Fibroblast of skin of left quadriceps (primary cell): Measurements from ENCODE around the gene UCKL1.
A peak's percentile ranks its signal among the peaks of the same experiment; 100 is the strongest.
"Not testable (repeated sequence)": the region's sequence is repeated elsewhere in the genome, so short reads cannot be mapped to it uniquely, and the experiment has no call there.

Experiments used
- DNase-seq, 2 experiments: peaks; one replicate each; pipeline ENCODE4 v3.0.0-alpha.2; 2013; ENCODE audit warnings: low read depth in 2 of 2

The UCKL1 gene

DNA sequence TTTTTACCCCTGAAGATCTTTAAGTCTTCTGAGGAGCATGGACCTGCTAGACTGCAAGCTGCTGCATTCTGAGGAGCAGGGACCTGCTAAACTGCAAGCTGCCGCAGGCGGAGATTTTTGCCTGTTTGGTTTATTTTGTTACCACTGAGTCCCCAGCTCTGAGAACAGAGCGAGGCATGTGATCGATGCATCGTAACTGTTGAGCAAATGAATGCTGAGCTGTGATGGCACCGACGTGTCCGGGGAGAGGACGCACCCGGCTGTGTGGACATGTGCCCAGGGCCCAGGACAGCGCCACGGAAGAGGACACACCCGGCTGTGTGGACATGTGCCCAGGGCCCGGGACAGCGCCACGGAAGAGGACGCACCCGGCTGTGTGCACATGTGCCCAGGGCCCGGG, 37.1 kb downstream of the UCKL1 start:
- DNase-seq, result no peak

DNA sequence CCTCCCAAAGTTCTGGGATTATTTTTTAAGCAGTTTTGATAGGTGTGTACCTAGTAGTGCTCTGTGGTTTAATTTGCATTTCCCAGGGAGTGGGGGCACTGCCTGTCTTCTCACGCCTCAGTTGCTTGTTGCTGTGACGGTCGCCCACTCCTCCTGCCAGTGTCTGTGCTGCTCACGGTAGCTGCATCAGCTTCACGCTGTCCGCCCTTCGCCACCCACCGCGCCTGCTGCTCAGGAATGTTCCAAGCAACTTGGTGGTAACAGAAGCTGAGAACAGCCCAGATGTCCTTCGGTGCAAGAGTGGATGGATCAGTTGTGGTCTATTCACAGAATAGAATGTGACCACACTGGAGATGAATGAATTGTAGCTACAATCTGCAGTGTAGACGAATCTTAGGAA, 38.4 kb downstream of the UCKL1 start:
- no peak for DNase-seq

DNA sequence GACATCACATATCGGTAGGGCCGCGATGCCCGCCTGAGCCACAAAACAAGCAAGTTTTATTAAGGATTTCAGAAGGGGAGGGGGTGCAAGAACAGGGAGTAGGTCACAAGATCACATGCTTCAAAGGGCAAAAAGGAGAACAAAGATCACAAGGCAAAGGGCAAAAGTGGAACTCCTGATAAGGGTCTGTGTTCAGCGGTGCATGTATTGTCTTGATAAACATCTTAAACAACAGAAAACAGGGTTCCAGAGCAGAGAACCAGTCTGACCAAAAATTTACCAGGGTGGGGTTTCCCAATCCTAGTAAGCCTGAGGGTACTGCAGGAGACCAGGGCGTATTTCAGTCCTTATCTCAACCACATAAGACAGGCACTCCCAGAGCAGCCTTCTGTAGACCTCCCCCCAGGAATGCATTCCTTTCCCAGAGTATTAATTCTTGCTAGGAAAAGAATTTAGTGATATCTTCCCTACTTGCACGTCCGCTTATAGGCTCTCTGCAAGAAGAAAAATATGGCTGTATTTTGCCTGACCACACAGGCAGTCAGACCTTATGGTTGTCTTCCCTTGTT, 39.8 kb downstream of the UCKL1 start:
- not testable (repeated sequence) for DNase-seq

GRCh38 chr20:63915471-63915870, 40.7 kb downstream of the UCKL1 start:
- DNase-seq, result no peak

DNA sequence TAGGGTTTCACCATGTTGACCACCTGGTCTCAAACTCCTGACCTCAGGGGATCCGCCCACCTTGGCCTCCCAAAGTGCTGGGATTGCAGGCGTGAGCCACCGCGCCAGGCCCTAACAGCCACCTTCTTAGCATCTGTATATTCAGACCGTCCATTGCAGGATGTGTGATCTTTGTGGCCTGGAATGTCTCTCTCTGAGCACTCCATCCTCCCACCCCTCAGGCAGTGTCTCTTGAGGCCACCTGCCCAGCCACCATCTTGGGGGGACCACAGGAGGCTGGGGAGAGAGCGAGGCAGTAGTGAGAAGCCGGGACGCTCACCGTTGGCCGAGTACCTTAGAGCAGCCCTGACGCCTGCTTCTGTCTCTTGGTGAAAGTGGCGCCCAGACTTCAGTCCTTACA, 42.4 kb downstream of the UCKL1 start:
- no peak for DNase-seq

DNA sequence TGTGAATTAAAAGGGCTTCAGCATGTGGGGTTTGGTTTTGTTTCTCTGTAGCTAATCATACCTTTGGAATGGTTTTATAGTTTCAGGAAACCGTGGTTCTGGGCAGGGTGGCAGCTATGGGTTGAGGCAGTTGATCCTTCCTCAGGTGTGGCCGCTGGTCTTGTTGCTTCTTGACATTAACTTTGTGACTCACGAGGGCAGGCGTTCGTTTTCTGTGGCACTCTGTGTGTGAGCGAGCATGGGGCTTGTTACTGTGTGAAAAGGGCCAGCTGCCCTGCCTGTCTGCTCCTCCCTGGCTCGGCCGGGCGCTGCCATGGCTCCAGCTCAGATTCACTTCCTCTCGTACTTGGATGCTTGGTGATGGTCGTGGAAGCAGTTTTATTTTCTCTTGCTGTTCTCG, 45.0 kb downstream of the UCKL1 start:
- no peak for DNase-seq

DNA sequence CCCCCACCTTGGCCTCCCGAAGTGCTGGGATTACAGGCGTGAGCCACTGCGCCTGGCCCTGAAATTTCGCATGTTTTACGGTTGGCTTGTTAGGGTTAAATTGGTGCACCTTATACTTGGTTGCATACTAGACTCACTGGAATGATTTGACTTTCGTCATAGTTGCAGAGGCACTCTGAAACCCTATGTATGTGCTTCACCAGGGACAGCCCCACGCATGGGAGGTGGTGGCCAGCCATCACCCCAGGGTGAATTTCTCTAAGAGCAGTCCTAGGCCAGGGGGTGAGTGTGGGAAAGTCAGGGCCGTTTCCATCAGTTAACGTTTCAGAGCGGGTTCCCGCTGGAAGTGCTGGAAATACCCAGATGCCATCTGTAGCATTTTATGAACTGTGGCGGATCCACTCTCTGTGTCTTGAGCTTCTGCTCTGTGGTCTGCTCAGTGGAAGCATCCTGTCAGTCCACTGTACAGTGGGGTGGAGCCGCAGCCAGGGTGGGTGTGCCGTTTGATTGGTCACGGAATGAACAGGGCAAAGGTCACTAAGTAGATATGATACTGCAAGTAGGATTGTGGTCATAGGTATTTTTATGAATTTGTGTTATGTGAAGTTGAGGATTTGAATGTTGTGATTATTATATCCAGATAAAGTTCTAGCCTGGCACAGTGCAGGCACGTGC, 48.1 kb downstream of the UCKL1 start:
- DNase-seq, result no peak

DNA sequence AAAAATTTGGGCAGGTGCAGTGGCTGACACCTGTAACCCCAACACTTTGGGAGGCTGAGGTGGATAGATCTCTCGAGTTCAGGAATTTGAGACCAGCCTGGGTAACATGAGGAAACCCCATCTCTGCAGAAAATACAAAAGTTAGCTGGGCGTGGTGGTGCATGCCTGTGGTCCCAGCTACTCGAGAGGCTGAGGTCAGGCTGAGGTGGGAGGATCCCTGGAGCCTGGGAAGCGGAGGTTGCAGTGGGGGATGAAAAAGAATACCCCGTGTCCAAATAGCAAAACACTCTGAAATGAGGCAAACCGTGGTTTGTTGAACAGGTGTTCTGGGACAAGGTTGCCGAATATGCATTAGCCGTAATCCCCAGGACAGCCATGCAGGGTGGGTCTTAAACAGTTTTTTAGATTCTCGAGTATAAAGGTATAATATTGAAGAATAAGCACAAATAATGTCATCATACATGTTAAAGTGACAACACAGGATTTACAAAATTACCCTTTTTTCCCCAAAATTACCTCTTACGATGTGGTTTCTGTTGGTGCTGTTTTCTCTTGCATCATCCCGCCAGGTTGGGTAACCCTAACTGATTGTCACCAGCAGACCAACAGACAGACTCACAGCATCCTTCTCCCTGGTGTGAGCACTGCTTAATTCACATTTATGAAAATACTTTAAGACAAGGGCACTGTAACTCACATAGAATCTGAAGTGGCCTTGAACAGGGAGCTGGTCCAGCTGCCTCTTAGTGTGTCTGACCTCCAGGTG, 52.2 kb downstream of the UCKL1 start:
- no peak for DNase-seq

GRCh38 chr20:63900413-63900812, 55.8 kb downstream of the UCKL1 start:
- DNase-seq, result no peak

GRCh38 chr20:63898882-63899558, 57.2 kb downstream of the UCKL1 start:
- DNase-seq, result no peak

DNA sequence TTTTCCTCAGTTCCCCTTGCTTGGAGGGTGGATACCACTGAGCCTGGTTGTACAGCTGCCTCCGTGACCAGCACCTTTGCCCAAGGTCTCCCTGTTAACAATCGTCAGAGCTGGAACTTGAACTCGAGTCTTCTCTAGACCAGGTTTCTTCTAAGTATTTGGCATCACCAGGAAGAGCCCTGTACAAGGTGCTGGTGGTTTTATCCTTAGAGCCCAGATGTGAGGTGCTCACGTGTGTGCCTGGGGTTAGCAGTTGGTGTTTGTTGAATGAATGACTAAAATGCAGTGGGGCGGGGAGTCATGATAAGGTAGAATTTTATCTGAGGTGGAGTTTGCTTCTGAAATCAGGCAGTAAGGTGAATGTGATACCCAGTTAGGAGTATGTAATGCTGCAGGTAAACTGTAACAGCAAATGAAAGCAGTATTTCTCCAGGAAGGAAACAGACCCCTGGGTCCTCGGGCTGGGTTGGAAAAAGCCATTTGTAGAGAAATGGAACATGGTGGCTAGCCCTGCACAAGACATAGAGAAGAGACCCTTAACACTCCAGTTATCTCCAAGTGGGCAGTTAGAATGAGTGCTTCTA, 58.1 kb downstream of the UCKL1 start:
- no peak for DNase-seq

GRCh38 chr20:63896264-63897105, 59.7 kb downstream of the UCKL1 start:
- DNase-seq, result no peak

DNA sequence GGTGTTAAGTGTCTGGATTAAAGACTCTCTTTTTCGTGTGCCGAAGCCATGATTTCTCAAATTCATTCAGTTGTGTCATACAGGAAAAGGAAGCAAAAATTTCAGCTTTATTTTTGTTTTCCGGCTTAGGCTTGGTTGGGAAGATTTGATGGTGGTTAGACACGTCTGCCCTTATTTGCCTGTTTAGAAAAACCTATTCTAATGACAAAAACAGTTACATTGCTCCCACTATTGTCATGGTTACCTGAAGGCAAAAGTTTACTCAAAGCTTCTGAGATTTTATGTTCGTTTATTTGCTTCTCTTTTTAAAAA, 60.3 kb downstream of the UCKL1 start:
- no peak for DNase-seq

- no peak for DNase-seq
These were observed 60.8 kb downstream of the UCKL1 start for GRCh38 chr20:63895202-63895951.

- peak; percentile 83 for DNase-seq
These were observed 61.6 kb downstream of the UCKL1 start, which contains the start of gene DNAJC5 for GRCh38 chr20:63894358-63895201. Gene DNAJC5, plus strand, starts transcription at chr20:63895126. Its CDS starts 33,220 bp downstream, at chr20:63928346.

DNA sequence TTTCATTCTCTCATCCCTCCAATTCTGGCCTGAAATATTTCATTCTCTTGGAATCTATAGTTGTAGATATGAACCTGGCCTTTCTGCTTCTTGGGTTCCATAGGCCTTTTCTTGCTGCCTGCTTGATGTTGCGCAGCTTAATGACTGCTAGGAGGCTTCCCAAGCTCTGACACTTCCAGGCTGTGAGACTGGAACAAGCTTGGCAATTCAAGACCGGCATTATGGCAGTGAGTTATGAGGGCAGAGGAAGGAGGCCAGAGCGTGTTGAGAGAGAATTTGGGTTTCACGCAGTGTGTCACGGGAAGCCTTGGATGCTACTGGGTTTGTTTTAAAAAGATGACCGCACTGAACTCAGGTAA, 62.2 kb downstream of the UCKL1 start:
- no peak for DNase-seq

DNA sequence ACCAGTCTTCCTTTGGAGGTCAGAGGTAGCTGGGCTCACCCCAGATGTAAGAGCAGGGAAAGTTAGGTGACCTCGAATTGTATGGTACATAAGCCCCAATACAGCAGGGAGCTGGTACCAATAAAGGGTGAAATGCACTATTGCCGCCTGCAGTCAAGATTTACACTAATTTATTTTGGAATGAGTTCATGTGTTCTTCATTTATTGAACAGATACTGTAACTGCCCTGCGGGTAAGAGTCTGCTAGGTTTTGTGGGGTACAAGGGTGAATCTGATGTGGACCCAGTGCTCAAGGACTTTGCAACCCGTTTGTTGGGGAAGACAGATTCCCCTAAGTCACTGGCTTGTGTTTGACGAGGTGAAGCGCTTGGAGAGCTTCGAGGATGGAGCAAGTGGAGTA, 63.8 kb downstream of the UCKL1 start:
- DNase-seq, result no peak

- DNase-seq, result no peak
These were observed 64.9 kb downstream of the UCKL1 start for GRCh38 chr20:63891061-63892002.

DNA sequence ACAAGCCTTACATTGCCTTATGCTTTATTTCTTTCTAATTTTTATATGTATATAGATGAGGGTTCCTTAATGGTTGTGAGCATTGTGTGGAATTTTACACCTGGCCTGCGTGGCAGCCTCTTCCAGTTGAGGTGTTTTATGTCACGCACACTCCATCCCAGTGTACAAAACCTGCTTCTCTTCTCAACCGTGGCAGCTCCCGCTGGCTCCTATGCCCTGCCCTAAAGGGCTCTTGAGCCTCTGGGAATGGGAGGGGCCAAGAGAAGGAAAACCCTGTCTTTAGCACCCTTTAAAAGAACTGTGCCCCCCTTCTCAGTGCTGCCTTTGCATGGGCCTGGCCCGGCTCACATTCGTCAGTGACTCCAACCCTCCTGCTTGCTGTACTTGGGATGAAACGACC, 65.6 kb downstream of the UCKL1 start:
- DNase-seq, result no peak
